UCSD-AML1 (cell line): Measurements from ENCODE around the gene NDUFV2.
A peak's percentile ranks its signal among the peaks of the same experiment; 100 is the strongest.
"Not testable (repeated sequence)": the region's sequence is repeated elsewhere in the genome, so short reads cannot be mapped to it uniquely, and the experiment has no call there.

Source experiments
- DNase-seq: peaks from one replicate; lab custom pipeline; 2025; ENCODE audit not compliant: unreplicated experiment; lab: John Stamatoyannopoulos, UW

Gene NDUFV2

GRCh38 chr18:9102508-9103375 is at the start of gene NDUFV2:
Gene NDUFV2, plus strand, starts transcription at chr18:9102699. Its CDS starts 45 bp downstream, at chr18:9102744.
- peak; percentile 98 for DNase-seq

DNA sequence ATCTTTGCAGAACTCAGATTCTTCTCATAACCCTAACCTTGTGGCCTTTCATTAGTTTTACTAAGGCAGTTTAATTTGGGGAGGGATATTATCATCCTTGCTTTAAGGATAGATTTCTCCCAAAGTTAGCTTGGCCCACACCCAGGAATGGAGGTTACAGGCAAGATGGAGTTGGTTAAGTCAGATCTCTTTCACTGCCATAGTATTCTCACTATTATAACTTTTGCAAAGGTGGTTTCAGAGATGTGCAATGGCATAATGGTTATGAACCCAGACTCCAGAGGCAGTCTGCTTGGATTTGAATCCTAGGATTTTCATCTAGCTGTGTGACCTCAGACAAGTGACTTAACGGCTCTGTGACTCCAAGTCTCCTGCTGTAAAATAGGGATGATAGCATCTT is 48.7 kb upstream of the NDUFV2 start:
- no peak for DNase-seq

DNA sequence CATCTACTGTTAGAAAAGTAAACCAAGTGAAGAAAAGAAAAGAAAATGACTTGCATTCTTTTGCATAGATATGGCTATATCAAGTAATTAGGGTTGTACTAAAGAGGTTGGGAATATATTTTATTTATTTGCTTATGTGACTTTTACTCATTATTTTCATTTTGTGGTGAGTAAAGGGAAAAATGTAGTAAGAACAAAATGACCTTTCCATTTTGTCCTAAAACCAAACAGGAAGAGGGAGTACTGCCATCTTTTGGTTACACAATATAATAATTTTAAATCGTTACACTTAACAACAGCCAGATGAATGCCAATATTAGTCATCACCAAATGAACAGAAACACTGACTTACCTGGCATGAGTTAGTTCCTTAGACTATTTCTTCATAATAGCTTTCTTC is 47.3 kb upstream of the NDUFV2 start:
- DNase-seq = no peak

- no peak for DNase-seq
Measured at GRCh38 chr18:9055626-9056025, 46.9 kb upstream of the NDUFV2 start.

DNA sequence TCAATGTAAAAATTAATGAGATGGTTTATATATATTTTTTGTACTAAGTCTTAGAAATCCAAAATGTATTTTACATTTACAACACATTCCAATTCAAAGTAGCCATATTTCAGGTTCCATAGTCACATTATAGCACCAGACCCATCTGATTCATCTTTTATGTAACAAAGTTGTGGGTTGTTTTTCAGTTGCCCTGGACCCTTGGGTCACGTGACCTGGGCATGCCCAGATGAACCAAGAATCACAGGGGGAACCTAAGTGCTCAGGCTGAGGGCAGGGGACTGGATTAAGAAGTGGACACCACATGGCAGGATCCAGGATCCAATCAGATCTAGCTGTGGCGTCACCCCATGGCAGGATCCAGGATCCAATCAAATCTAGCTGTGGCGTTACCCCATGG is 44.9 kb upstream of the NDUFV2 start:
- DNase-seq = no peak

DNA sequence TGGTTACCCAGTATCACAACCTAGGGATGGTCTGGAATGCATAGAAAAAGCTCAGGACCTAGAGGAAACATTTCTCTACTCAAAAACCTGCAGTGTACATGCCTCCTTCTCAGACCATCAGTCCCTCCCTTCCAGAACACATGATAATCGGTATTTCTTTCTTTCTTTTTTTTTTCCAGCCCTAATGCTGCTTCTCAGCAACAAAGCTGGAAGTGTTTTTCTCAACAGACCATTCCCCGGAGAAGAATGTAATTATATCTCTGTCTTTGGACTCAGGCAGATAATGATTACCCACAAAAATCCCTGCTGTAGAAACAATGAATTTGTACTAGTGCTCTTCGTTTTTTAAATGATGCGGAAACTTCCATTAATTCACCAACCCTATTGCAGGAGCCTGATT is 44.1 kb upstream of the NDUFV2 start:
- no peak for DNase-seq

DNA sequence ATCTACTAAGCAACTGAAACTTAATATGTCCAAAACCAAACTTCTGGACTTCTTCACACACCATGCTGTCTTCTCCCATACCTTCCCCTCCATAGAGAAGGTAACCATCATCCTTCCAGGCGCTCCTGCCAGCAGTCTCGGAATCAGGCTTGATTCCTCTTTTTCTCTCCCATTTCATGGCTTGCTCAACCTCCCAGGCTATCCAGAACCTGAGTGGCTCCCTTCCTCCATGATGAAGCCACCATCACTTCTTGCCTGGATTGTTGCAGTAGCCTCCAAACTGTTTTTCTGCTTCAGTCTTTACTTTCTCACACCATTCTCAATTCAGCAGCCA is 40.1 kb upstream of the NDUFV2 start:
- no peak for DNase-seq

DNA sequence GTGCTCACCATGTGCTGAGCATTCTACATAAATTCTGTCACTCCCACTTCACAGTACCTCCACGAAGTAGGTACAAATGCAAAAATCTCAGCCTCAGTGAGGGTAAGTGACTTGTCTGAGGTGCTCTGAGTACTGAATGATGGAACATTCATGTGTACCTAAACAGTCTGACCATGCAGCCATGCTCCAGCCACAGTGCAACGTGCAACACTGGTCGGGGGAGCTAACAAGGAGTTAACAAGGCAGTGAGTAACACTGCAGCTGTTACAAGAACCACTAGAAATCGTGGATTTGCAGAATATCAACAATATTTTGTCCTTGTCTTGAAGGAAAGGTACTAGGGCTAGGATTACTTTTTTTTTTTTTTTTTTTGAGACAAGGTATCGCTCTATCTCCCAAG is 36.6 kb upstream of the NDUFV2 start:
- DNase-seq = no peak

- DNase-seq = no peak
Measured at GRCh38 chr18:9066358-9066757, 36.1 kb upstream of the NDUFV2 start.

DNA sequence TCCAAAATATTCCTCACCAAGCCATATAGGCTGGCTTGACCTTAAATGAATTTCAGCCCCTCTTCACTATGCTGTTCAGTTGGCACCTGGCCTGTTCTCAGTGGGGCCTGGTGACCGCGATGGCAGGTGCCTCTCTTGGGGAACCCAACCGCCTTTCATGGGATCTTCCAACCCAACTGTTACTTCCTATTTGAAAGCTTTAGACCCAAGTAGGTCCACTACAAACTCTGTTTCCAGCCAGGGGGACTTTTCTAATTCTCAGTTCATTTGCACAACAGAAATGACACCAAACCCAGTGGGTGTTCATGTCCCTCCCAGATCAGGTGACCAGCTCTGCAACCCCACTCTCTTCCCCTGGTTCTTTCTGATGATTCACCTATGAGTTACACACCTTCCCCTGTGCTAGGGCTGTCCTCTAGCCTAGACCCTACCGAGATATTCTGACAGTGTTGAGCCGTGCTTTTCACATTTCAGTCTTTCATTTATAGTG is 35.6 kb upstream of the NDUFV2 start:
- no peak for DNase-seq

DNA sequence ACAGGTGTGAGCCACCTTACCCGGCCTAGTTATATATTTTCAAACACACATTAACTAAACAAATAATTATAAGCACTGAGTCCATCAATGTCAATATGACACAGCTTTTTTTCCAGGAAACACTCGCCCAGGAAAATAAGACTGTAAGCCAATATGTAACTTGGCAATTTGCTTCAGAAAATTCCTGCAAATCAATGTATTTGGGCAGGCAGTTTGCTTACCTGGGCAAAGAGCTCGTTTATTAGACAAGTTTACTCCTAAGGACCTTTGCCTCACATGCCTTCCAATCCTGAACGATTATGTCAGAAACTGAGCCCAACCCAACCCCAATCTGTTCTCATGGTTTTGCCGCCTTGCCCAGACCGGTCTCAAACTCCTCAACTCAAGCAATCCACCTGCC is 34.7 kb upstream of the NDUFV2 start:
- no peak for DNase-seq

DNA sequence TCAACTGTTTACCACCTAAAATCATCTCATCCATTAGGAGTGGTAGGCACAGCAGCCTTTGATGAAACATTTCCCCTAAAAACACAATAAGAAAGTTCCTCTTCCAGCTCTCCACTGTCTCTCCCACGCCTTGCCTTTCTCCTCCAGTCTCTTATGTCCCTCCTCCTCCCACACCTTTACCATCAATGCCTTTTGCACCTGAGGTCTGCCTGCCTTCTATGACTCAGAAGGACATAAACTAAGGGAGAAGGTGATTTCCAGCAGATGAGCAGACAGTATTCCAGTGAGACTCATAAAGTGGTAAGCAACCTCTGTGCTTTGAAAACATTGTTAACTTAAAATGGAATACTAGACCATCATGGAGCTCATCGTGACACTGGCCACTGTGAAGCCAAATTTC is 34.2 kb upstream of the NDUFV2 start:
- DNase-seq = no peak

DNA sequence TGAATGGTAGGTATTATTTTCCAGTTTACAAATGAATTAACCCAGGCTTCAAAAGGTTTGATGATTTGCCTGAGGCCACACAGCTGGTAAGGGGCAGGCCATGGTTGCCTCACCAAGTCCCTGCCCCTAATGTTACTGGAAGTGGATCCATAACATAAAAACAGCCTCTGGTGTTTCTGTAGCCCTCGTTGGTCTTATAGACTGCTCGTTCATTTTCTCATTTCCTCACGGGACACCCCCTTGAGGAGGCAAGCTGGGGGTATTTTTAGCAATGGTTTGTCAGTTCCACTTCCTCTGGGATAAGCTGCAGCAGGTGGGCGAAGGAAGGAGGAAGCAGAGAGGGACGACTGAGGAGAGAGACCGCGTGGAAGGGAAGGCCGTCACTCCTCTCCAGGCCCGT is 32.9 kb upstream of the NDUFV2 start:
- DNase-seq = peak; percentile 26

DNA sequence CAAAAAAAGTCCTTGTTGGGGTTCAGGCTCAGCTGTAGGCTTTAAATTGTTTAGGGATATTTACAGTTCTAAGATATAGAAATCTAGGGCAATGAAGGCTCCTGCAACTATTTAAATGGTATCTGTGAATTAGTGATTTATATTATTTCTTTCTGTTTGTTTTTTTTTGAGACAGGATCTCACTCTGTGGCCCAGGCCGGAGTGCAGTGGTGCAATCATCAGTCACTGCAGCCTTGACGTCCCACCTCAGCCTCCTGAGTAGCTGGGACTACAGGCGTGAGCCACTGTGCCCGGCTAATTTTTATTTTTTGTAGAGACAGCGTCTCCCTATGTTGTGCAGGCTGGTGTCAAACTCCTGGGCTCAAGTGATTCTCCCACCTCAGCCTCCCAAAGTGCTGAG is 32.3 kb upstream of the NDUFV2 start:
- no peak for DNase-seq

- DNase-seq = no peak
Measured at GRCh38 chr18:9079818-9080528, 22.5 kb upstream of the NDUFV2 start.

DNA sequence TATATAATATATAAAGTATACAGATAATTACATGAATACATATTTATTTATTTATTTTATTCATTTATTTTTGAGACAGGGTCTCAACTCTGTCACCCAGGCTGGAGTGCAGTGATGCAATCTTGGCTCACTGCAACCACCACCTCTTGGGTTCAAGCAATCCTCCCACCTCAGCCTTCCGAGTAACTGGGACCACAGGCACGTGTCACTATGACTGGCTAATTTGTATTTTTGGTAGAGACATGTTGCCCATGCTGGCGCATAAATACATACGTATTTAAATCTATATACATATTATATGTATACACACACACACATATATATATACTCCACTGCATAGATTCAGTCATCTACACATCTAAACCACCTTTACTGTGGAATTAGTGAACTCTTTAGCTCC is 20.6 kb upstream of the NDUFV2 start:
- DNase-seq = no peak

GRCh38 chr18:9082711-9083510 is 19.6 kb upstream of the NDUFV2 start:
- peak; percentile 18 for DNase-seq

DNA sequence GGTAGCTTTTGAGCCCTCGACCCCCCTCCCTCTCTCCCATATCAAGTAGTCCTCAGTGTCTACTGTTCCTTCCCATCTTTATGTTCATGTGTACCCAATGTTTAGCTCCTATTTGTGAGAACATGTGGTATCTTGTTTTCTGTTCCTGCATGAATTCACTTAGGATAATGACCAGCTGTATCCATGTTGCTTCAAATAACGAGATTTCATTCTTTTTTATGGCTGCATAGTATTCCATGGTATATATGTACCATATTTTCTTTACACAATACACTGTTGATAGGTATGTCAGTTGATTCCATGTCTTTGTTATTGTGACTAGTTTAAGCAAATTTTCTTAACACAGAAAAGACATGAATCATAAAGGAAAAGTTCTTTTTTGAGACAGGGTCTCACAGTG is 16.5 kb upstream of the NDUFV2 start:
- no peak for DNase-seq

- DNase-seq = no peak
Measured at GRCh38 chr18:9086624-9087023, 15.9 kb upstream of the NDUFV2 start.

- no peak for DNase-seq
Measured at GRCh38 chr18:9087144-9087543, 15.4 kb upstream of the NDUFV2 start.

GRCh38 chr18:9088252-9088651 is 14.2 kb upstream of the NDUFV2 start:
- DNase-seq = no peak

DNA sequence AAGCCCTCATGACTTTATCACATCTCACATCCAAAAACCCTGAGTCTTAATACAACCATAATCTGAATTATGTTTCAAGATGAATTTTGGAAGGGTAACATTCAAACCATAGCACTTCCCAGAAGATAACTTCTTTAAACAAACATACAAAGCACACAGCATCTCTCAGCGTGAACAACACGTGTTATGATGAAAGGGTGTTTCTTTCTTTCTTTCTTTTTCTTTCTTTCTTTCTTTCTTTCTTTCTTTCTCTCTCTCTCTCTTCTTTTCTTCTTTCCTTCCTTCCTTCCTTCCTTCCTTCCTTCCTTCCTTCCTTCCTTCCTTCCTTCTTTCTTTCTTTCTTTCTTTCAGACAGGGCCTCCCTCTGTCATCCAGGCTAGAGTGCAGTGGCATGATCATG is 13.8 kb upstream of the NDUFV2 start:
- not testable (repeated sequence) for DNase-seq
